MM.1S (cell line): Measurements from ENCODE around the gene SLC36A1.

Experiments used
- EZH2 ChIP-seq: fragments of 300-600 bp; sonication (generic); optimal IDR thresholded peaks from 2 replicates; pipeline ENCODE3; 2017; ENCODE audit warnings: low read depth, mild to moderate bottlenecking, antibody characterized with exemption, low read length, mixed read lengths
- EZH2phosphoT487 ChIP-seq: fragments of 300-600 bp; sonication (generic); IDR thresholded peaks from 2 replicates; pipeline ENCODE4 v1.6.1; 2018; ENCODE audit warnings: antibody characterized with exemption, low read length
- TF ChIP-seq, protein P1 (sequence below): fragments of 300-600 bp; sonication (generic); IDR thresholded peaks from 2 replicates; pipeline ENCODE4 v1.5.1; 2016; ENCODE audit warnings: antibody characterized with exemption, low read length, mixed read lengths

- TF ChIP-seq, protein P1, sequence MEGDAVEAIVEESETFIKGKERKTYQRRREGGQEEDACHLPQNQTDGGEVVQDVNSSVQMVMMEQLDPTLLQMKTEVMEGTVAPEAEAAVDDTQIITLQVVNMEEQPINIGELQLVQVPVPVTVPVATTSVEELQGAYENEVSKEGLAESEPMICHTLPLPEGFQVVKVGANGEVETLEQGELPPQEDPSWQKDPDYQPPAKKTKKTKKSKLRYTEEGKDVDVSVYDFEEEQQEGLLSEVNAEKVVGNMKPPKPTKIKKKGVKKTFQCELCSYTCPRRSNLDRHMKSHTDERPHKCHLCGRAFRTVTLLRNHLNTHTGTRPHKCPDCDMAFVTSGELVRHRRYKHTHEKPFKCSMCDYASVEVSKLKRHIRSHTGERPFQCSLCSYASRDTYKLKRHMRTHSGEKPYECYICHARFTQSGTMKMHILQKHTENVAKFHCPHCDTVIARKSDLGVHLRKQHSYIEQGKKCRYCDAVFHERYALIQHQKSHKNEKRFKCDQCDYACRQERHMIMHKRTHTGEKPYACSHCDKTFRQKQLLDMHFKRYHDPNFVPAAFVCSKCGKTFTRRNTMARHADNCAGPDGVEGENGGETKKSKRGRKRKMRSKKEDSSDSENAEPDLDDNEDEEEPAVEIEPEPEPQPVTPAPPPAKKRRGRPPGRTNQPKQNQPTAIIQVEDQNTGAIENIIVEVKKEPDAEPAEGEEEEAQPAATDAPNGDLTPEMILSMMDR: no peak
- TF ChIP-seq EZH2phosphoT487 (no peak), EZH2 (no peak)
Observed at GRCh38 chr5:151434570-151435237, 12.7 kb upstream of the SLC36A1 start.
